Body of pancreas (tissue), 4 donors: ENCODE results near the gene ST8SIA4.

Experiments
- POLR2A ChIP-seq, 3 donors: fragments of 450-650 bp; IDR thresholded peaks; one replicate each; pipeline ENCODE4 v1.6.1; 2016; ENCODE audit warnings: antibody characterized with exemption in 3 of 3, mild to moderate bottlenecking in 2 of 3
- TF ChIP-seq, protein P1 (sequence below), 7 experiments: fragments of 450-650 bp in 4 of 7; fragments of 200-600 bp in 3 of 7; sonication (generic) in 3 of 7; IDR thresholded peaks; one replicate each; pipeline ENCODE4 v1.5.1; 2016 to 2019; ENCODE audit warnings: antibody characterized with exemption in 7 of 7

DNA sequence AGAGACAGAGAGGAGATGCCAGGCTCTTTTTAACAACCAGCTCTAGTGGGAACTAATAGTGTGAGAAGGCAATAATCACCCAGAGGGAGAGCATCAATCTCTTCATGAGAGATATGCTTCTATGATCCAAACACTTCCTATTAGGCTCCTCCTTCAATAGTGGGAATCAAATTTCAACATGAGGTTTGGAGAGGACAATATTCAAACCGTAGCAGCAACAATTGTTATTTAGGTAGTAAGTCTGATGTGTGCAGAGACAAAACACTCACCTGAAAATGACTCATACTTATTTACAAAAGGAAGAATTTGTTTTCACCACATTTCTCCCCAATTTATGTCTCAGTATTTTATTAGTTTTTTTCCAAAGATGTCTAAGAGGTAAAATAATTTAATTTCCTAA, 144.3 kb downstream of the ST8SIA4 start:
- TF ChIP-seq, protein P1, sequence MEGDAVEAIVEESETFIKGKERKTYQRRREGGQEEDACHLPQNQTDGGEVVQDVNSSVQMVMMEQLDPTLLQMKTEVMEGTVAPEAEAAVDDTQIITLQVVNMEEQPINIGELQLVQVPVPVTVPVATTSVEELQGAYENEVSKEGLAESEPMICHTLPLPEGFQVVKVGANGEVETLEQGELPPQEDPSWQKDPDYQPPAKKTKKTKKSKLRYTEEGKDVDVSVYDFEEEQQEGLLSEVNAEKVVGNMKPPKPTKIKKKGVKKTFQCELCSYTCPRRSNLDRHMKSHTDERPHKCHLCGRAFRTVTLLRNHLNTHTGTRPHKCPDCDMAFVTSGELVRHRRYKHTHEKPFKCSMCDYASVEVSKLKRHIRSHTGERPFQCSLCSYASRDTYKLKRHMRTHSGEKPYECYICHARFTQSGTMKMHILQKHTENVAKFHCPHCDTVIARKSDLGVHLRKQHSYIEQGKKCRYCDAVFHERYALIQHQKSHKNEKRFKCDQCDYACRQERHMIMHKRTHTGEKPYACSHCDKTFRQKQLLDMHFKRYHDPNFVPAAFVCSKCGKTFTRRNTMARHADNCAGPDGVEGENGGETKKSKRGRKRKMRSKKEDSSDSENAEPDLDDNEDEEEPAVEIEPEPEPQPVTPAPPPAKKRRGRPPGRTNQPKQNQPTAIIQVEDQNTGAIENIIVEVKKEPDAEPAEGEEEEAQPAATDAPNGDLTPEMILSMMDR (IDR thresholded peaks at IDR 0.05): no peak
- TF ChIP-seq POLR2A (IDR thresholded peaks at IDR 0.05): no peak
